Neutrophil (primary cell): Measurements from ENCODE around the gene SYCE3.

Experiments
- H3K27ac ChIP-seq: fragments of 200-600 bp; sonication (generic); 2 replicates; pipeline ENCODE4 v1.5.1; 2016; ENCODE audit warnings: mild to moderate bottlenecking, moderate library complexity
- H3K27me3 ChIP-seq: fragments of 200-600 bp; sonication (generic); 2 replicates; pipeline ENCODE4 v1.6.0; 2016; ENCODE audit warnings: mild to moderate bottlenecking
- H3K36me3 ChIP-seq: fragments of 200-600 bp; sonication (generic); 2 replicates; pipeline ENCODE4 v1.5.1; 2017
- H3K4me1 ChIP-seq, 2 experiments: fragments of 200-600 bp in 1 of 2; sonication (generic) in 1 of 2; 1 replicate in 1 of 2; 2 replicates in 1 of 2; pipeline versions ENCODE4 v1.5.1 to v1.6.1; 2013 to 2016; ENCODE audit warnings: low read depth in 1 of 2, low read length in 1 of 2, mild to moderate bottlenecking in 1 of 2, moderate library complexity in 1 of 2; ENCODE audit not compliant: control insufficient read depth in 1 of 2, insufficient read depth in 1 of 2
- H3K4me3 ChIP-seq, 2 experiments: fragments of 200-600 bp in 1 of 2; sonication (generic) in 1 of 2; 1 replicate in 1 of 2; 2 replicates in 1 of 2; pipeline ENCODE4 v1.5.1; 2013 to 2016; ENCODE audit warnings: low read depth in 1 of 2, low read length in 1 of 2, mild to moderate bottlenecking in 1 of 2, moderate library complexity in 1 of 2
- H3K9me3 ChIP-seq: fragments of 200-600 bp; sonication (generic); 2 replicates; pipeline ENCODE4 v1.5.1; 2016
- TF ChIP-seq, protein P1 (sequence below): fragments of 200-600 bp; sonication (generic); IDR thresholded peaks from 2 replicates; pipeline ENCODE4 v1.5.1; 2016; ENCODE audit warnings: antibody characterized with exemption

SYCE3 gene

DNA sequence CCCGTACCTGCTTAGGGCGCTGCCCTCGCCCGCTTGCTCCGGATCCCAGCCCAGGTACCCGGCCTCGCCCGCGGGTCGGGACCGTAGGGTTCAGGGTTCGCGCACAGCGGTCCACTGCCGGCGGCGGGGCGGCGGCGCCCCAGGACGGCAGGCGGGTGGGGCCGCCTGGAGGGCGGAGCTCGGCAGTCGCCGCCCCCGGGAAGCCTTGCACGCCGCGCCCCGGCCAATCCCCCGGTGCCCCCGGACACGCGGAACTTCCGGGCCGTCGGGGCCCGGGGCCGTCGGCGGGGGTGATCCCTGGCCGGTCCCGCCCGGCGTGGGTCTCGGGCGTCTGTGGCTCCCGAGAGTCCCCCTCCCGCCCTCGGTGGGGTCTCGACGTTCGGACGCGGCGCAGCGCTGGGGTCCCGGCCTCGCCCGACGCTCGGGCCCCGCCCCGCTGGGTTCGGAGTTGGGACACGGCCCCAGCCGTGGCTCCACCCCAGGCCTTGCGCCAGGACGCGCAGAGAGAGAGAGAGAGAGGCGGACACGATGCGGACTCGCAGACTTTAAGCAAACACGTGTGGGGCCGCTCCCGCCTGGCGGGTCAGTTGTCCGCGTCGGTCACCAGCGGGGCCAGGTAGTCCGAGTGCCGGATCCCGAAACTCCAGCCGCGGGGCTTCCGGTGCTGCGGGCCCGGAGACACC is 32.7 kb downstream of the SYCE3 start, which contains the start of gene TYMP:
TSS of gene TYMP (minus strand) at position 116 of the 683 bp plus-strand sequence. CDS start 303 bp downstream, outside the sequence.
- Histone ChIP-seq H3K27me3 (no peaks in the 10 kb centered on the region), H3K4me3 (peak within 1 kb of the TSS; percentile 81 to 98), H3K27ac (peak within 1 kb of the TSS; percentile 98), H3K4me1 (peaks cover 62 to 69% of the 10 kb centered on the region in 2 experiments), H3K36me3 (peaks cover 17% of the 10 kb centered on the region), H3K9me3 (no peaks in the 10 kb centered on the region)
- TF ChIP-seq, protein P1, sequence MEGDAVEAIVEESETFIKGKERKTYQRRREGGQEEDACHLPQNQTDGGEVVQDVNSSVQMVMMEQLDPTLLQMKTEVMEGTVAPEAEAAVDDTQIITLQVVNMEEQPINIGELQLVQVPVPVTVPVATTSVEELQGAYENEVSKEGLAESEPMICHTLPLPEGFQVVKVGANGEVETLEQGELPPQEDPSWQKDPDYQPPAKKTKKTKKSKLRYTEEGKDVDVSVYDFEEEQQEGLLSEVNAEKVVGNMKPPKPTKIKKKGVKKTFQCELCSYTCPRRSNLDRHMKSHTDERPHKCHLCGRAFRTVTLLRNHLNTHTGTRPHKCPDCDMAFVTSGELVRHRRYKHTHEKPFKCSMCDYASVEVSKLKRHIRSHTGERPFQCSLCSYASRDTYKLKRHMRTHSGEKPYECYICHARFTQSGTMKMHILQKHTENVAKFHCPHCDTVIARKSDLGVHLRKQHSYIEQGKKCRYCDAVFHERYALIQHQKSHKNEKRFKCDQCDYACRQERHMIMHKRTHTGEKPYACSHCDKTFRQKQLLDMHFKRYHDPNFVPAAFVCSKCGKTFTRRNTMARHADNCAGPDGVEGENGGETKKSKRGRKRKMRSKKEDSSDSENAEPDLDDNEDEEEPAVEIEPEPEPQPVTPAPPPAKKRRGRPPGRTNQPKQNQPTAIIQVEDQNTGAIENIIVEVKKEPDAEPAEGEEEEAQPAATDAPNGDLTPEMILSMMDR, result peak; percentile 59

- no peaks in the 10 kb centered on the region for H3K27me3 ChIP-seq
- TF ChIP-seq, protein P1, result no peak
- H3K27ac ChIP-seq, result peak overlapping the region; percentile 98
- H3K4me3 ChIP-seq, result peak overlapping the region; percentile 81 to 98
- H3K9me3 ChIP-seq, result no peaks in the 10 kb centered on the region
- H3K4me1 ChIP-seq, result peaks cover 62 to 70% of the 10 kb centered on the region in 2 experiments
- H3K36me3 ChIP-seq, result peaks cover 17% of the 10 kb centered on the region
Observed at GRCh38 chr22:50529416-50529896, 33.3 kb downstream of the SYCE3 start.

GRCh38 chr22:50528682-50529415 is 33.9 kb downstream of the SYCE3 start:
- peak overlapping the region; percentile 98 for H3K27ac ChIP-seq
- H3K4me3 ChIP-seq, result peak overlapping the region; percentile 81 to 98
- H3K27me3 ChIP-seq, result no peaks in the 10 kb centered on the region
- H3K36me3 ChIP-seq, result peaks cover 20% of the 10 kb centered on the region
- TF ChIP-seq, protein P1, result no peak
- H3K9me3 ChIP-seq, result no peaks in the 10 kb centered on the region
- H3K4me1 ChIP-seq, result peaks cover 61 to 69% of the 10 kb centered on the region in 2 experiments

DNA sequence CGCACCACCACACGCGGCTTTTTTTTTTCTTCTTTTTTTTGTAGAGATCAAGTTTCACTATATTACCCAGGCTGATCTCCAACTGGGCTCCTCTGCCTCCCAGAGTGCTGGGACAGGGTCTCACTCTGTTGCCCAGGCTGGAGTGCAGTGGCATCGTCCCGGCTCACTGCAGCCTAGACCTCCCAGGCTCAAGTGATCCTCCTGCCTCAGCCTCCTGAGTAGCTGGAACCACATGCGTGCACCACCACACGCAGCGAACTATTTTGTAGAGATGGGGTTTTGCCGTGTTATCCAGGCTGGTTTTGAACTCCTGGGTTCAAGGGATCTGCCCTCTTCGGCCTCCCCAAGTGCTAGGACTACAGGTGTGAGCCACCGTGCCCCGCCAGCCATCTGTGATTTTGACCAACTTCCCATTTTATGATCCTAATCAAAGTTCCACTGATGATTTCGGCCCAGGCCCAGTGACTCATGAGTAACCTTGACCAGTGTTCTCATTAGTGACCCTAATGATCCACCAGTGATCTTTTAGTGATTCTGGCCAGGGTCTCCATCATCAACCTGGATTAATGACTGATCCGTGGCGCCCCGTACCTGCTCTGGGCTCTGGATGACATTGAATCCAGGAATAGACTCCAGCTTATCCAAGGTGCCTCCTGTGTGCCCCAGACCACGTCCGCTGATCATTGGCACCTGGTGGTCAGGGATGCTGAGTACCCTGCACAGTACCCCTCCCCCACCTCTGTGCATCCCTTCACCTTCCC is 34.6 kb downstream of the SYCE3 start:
- Histone ChIP-seq H3K27me3 (no peaks in the 10 kb centered on the region), H3K4me1 (peaks cover 54 to 61% of the 10 kb centered on the region in 2 experiments), H3K36me3 (peaks cover 27% of the 10 kb centered on the region), H3K27ac (peak overlapping the region; percentile 98), H3K4me3 (peak overlapping the region; percentile 81 to 98), H3K9me3 (no peaks in the 10 kb centered on the region)
- TF ChIP-seq, protein P1, result no peak
